Stimulated activated CD4-positive, alpha-beta T cell treated with anti-CD3 and anti-CD28 coated beads, Interleukin-15, amount 100 ng/mL, for 24 hours (primary cell): ENCODE results near the gene METTL13.

Experiments used
- DNase-seq: peaks from one replicate; pipeline ENCODE4 v3.0.0-alpha.2; 2020

Gene METTL13, protein sequence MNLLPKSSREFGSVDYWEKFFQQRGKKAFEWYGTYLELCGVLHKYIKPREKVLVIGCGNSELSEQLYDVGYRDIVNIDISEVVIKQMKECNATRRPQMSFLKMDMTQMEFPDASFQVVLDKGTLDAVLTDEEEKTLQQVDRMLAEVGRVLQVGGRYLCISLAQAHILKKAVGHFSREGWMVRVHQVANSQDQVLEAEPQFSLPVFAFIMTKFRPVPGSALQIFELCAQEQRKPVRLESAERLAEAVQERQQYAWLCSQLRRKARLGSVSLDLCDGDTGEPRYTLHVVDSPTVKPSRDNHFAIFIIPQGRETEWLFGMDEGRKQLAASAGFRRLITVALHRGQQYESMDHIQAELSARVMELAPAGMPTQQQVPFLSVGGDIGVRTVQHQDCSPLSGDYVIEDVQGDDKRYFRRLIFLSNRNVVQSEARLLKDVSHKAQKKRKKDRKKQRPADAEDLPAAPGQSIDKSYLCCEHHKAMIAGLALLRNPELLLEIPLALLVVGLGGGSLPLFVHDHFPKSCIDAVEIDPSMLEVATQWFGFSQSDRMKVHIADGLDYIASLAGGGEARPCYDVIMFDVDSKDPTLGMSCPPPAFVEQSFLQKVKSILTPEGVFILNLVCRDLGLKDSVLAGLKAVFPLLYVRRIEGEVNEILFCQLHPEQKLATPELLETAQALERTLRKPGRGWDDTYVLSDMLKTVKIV

DNA sequence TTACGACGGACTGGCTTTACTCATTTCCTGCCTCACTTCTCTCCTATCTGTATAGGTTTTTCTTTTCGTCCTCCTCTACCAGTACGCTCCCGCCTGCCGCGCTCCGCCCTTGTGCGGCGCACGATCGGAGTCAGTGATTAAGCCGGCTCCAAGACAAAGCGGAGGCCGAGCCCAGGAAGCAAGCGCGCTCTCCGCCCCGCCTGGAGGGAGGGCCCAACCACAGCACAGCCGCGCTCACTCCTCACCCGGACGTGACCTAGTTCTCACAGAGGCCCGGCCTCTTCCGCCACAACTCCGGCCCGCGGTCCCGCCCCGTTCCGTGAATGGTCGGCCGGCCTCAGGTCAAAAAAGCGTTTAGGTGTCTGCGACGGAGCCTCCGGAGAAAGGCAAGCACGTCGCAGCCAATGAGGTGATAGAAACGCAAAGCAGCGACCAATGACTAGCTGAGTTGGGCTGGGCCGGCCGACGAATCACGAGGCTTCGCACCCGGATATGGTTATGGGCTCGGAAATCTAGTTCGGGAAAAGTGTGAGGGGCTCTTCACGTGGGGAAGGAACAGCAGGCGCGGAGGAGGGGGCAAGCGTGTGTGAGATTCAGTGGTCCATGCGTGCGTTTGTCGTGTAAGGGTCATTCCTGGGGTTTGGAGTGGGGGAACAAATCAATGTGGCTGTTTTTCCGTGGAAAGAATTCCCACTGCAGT is at the start of gene METTL13:
Gene METTL13 (plus strand): TSS at position 485 of the 700 bp plus-strand sequence. CDS start 308 bp downstream, outside the sequence.
- DNase-seq = peak; percentile 99

DNA sequence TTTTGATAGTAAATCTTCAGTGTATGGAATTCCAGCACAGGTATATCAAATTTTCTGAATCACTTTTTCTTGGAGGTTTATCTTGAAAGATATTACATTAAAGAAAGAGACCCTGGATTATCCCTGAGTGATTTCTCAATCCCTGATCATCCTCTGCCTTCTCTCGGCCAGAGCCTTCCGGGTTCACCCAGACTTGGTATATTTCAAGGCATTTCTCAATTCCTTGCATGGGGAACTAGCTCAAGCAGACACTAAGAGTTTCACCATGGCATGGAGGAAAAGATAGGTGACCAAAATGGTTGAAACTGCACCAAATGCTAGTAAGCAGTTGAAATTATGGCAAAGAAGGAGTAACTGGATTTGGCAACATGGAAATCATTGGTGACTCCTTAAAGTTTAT is 45.3 kb upstream of the METTL13 start:
- DNase-seq = no peak

DNA sequence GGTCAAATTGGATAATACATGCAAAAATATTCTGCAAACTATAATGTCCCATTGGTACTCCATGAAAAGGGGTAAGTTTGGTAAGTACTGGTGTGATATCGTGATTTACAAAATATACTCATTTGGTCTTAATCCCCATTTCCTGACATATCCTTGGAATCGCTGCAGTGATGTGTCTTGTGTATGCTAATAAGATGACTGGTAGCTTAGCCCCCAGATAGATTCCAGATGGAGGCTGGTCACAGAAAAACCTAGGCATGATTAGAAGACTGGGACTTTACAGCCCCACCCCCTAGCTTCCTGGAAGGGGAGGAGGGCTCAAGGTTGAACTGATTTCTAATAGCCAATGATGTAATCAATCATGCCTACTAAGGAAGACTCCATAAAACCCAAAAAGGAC is 42.5 kb upstream of the METTL13 start:
- no peak for DNase-seq

DNA sequence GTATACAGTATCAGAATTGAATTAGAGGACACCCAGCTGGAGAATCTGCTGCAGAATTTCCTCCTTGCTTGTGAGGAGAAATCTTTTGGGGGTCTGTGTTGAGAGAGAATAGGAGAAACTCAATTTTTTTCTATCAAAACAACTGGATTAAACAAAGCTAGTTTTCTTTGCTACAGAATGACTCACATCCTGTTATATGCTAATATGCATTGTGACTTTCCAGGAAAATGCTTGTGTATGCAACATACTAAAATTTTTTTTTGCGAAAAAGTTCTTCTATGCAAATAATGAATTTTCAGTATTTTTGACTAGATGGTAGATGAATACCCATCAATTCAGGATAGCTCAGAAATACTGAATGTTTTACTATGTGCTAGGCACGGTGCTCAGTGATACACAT is 41.8 kb upstream of the METTL13 start:
- no peak for DNase-seq

DNA sequence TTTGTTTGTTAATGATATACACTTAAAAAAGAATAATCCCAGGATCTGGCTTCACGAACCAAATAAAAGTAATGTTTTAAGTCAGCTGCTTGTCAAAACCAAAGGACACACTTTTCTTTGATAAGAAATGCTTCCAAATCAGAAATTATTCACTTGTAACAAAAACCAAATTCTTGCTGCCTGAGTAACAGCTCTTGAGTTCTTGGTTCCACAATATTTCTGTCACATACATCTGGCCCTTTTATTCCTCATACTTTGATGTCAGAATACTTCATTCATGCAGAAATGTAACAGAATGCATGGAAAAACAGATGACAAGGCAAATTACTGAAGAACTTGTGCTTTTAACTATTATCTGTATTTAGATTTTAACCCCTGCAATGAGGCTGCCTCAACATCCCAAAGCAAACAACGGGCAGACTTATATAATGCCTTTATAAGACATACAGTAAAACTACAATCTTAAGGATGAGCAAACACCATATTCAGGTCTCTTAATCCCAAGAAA is 41.0 kb upstream of the METTL13 start:
- DNase-seq = no peak

DNA sequence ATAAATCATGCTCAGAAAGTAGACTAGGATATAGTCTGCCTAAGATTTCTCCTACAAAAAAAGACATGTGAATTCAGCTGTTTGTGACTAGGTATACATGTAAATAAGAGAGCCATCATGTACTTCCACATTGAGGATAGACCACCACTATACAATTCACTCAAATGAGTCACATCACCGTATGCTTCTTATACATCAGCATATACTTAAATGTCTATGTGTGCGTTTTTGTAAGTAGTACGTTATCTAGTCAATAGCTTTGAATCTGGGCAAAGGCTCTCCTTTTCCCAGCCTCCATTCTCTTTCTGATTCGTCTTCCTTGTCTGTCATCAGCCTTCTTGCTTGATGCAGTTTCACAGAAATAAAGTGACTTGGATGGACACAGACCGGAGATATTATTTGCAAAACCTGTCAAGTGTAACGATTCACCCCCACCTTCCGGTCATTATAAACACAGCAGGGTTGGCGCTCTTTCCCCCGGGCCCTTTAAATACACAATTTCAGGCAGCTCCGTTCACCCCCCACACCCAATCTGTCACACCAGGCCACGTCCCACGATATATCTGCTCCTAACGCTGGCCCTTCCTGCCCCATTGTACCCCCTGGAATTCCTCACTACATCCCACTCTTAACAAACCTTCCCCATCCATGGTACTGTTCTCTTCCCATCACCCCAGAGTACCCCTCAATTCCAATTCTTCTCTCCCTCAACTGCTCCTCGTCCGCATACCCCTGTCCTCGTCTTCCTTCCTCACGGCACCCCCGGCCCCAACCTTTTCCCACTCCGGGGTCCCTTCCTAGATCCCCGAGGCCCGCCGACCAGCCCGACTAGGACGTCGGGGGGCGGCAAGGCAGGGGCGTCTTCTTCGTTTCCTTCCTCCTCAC is 40.2 kb upstream of the METTL13 start:
- peak; percentile 51 for DNase-seq

DNA sequence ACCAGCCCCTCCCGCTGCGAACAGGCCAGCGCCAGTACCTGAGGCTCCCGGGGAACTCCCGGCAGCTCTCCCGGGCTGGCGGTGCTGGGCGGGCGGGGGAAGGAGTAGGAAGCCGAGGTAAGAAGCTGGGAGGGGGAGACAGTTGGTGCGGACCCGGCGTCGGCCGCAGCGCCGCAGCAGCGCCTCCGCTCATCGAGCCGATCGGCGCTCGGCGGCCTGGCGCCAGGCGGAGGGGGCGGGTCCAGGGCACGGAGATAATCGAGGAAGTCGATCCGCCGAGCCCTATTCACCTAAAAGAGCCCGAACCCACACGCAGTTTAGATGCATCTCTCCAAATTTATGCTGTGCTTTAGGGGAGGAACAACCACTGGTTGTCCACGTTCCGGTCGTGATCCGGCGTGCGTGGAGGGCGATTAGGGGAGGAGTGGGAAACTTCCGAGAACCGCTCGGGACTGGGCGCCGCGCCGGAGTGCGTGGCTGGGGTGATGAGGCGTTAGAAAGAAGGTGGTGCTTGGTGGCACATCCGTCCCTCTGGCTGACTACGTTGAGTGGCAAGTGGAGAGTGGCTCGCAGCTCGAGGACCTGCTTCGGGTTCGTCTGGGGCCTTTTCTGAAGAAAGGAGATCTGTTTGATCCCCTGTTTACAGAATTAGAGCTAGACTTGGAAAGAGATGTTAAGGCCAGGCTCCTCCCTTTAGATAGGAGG is 39.4 kb upstream of the METTL13 start, which contains the start of gene VAMP4:
Gene VAMP4 (minus strand): TSS at position 194 of the 705 bp plus-strand sequence. CDS start 3,651 bp downstream, outside the sequence.
- DNase-seq = peak; percentile 92

DNA sequence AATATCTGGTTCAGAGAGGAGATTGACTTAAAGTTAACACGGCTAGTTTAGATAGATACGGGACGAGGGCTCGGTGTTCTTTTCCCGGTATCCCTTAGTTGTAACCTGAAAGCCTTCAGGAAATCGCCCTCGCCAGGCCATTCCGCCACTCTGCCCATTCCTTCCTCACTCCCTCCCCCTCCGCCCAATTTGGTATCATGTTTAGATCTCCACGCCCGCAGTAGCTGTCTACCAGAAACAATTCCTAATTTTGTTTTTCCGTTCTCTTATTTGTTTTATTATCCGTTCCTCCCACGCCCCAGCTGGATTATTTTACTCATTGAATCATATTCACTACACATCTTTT is 38.9 kb upstream of the METTL13 start:
- DNase-seq = peak; percentile 39

DNA sequence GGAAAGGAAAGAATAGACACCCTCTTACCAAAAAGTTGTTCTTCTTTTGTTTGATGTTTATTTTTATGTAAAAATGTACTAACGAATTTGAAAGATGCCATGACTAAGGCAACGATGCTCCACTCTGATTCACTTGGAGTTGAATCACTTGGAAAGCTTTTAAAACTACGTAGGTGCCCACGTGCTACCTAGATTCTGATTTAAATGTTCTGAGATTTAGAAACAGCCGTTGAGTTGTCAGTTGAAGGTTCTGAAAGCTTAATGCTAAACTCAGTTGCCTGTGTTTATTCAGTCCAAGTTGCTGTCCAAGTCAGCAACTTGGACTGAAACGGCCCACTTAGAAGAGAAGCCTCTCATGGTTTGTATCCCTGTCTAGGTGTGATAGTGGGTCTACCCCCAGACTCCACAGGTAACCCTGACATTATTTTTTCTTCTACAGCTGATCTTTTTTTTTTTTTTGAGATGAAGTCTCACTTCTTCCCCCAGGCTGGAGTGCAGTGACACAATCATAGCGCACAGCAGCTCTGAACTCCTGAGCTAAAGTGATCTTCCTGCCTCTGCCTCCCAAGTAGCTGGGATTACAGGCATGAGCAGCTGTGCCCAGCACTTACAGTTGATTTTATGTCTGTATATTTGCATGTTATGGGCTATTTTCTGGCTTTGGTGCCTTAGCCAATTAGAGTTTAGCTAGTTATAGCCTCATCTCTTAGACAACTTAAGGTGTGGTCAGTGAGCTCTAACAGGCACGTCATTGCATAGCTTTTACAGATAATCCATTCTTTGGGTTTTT is 38.2 kb upstream of the METTL13 start:
- DNase-seq = peak; percentile 25

DNA sequence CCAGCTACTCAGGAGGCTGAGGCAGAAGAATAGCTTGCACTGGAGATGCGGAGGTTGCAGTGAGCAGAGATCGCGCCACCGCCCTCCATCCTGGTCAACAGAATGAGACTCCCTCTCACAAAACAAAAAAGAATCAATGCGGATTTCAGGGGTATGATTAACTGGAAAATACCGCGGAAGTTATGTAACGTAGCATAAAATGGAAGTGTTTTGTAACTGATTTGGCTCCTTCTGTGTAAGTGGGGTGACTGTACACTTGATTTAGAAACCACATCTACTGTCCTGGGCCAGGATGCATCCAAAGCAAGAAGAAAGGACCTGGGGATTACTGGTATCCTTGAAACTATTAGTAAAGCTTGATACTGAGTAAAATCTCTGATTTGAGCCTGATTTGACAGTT is 36.5 kb upstream of the METTL13 start:
- no peak for DNase-seq

DNA sequence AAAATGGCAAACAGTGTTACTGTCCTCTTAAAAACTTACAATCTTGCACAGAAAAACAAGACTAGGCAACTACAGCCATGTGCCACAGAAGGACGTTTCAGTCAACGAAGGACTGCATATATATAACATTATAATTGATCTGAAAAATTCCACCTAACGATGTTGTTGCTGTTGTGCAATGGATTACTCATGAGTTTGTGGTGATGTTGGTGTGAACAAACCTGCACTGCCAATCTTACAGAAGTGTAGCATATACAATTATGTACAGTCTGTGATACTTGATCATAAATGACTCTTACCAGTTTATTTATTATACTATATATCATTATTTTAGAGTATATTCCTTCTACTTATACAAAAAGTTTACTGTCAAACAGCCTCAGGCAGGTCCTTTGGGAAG is 32.8 kb upstream of the METTL13 start:
- no peak for DNase-seq

DNA sequence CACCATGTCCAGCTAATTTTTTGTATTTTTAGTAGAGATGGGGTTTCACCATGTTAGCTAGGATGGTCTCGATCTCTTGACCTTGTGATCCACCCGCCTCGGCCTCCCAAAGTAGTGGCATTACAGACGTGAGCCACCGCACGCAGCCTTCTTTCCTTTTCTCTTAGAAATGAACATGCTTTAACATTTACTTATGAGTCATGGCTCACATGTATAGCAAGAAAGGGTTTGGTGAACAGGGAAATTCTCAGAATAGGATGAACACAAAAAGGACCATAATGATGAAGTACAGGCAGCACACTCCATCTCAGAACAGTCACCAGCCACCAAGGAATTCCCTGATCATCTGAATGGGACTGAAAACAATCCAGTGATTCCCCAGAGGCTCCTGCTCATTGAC is 30.2 kb upstream of the METTL13 start:
- peak; percentile 36 for DNase-seq

DNA sequence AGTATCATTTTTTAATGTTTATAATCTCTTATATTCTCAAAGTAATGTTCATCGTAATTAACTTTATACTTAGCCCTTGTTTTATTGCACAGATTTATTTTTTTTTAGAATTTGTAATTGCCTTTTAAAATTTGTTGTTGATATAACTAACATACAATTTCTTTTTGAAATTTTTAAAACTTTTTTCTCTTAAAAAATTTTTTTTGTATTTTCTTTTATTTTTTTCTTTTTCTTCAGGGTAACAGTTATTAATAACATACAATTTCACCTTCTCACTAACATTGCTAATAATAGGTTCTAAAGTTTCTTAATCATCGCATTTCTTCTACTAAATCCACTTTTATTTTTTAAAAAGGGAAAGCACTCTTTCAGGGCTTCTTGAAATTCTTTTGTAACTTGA is 28.3 kb upstream of the METTL13 start:
- no peak for DNase-seq

DNA sequence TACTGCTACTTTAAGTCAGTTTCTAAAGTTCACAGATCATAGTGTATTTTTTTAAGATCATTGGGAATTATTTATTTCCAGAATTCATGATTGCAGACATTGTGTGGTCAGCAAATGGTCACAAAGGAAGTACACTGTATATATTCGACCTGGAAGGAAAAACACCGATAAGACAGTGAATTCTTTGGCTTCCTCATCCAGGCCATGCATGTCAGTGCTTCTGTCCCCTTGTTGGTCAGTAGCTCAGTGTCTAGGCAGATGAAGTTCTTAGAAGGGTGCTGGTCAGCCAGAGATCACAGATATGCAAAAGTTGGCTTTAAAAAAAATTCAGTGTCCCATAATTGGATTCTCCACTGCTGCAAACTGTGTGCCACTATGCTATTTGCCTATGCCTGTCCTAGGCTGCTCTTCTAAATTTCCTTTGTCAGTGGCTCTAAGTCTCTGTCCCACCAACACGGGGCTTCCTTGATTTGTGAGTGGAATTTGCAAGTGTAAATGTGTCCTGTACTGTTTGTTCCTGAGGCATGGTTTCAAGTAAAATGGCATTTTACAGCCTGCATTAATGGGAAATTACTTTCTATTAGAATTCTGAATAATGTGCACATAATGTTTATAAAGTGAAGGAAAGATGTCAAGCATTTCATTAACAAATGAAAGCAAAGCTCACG is 27.6 kb upstream of the METTL13 start:
- DNase-seq = no peak

DNA sequence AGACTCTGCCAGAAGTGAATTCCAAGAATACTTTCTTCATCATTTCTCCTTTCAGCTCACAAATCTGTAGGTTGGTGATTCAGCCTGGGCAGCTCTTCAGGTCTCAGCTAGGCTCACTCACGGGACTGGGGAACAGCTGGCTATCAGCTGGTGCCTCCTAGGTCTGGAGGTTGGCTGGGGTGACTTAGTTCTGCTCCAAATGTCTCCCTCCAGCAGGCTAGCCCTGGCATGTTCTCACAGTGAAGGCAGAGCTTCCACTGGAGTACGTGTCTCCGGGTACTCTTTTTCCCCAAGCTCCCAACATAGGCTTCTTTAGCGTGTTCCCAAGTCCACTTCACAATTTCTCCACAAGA is 27.1 kb upstream of the METTL13 start:
- no peak for DNase-seq

DNA sequence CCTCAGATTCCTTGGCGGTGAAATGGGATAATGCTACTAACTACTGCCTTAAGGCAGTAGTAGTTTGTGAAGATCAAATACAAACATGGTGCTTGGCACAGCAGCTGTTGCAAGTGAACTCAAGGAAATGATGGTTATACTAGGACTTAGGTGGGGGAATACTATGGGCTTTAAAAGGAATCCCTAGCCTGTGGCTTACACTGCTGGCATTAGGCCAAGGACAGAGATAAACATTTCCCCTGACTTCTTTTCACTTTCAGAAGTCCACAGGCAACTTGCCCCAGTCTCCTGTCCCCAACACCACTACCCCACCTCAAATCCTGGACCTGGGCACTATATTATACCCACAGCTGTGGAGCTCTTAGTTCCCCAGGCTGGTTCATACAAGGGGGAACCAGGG is 26.5 kb upstream of the METTL13 start:
- DNase-seq = no peak

DNA sequence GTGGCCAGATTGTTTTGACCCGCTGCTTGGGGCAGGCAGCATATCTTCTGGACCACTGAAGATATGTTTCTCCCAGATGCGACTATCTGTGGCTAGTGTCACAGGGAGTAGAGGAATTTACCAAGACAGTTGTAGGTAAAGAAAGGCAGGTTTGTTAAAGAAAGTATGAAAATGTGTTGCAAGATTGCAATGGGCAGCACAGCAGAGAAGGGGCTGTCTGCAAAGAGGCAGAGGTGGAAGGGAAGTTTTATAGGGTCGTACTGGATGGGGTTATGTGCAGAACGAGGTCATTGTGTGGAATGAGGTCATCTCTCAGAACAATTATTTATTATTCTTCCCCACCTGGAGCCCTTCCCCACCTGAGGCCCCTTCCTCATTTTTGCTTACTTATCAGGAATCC is 24.6 kb upstream of the METTL13 start:
- DNase-seq = no peak

DNA sequence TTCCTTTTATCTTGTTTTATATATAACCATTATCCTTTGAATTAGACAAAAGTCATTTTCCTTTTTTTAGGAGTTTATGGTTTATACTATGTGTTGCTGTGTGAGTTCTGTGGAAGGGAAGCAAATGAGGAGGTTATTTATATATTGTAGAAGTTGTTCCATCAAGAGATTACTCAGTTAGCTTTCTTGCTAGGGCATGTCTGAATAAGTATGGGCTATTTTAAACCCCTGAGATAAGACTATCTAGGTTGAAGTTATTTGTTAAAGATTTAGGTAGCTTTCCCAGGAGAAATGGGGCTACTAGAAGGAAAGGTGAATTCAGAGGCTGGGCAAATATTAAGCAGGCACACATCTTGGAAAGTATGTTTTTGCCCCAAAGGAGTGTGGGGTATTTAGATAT is 23.4 kb upstream of the METTL13 start:
- DNase-seq = no peak

DNA sequence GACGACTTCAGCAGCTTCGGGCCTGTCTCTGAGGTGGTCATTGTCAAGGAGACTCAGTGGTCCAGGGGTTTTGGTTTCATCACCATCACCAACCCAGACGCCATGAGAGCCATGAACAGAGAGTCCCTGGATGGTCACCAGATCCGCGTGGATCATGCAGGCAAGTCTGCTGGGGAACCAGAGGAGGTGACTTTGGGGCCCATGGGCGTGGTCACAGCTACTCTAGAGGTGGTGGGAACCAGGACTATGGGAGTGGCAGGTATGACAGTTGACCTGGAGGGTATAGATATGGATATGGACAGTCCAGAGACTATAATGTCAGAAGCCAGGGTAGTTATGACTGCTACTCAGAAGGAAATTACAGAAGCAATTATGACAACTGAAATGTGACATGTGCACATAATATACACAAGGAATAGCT is 19.3 kb upstream of the METTL13 start:
- no peak for DNase-seq

DNA sequence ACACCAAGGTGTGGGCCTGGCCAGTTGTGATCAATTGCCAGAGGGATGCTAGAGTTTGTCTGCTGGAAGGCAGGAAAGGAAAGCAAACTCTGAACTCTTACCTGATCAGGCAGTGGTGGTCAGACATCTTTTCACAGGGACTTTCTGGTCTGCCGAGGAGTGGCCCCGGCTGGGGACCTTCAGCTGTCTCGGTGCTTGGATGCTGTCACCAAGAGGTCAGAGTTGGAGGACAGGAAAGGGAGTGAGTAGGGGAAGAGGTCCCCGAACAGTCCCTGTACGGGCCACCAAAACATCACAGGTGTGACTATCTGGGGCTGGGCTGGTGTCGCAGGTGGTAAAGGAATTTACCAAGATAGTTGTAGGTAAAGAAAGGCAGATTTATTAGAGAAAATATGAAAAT is 17.7 kb upstream of the METTL13 start:
- no peak for DNase-seq

DNA sequence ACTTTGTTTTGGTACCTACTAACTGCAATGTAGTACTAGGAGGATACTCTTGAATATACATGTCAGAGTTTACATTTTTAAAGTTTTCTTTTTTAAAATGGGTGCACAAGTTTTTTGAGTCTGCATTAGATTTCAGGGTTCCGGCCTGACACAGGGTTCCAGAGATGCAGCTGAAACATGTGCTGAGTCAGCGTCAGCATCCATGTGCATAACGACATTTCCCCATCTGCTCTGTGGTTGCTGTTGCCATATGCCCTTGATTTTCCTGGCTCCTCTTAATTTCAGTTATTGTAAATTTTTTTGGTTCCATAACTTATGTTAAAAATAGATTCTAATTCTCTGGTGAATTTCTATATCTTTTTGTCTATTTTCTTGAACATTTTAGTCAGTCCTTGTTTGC is 12.3 kb upstream of the METTL13 start:
- no peak for DNase-seq
